Transverse colon (tissue), 4 donors: ENCODE measurements around the gene TBC1D8. TPM values are rescaled to one million over a fixed set of nuclear protein-coding genes. Genes with fewer than 3 reads are reported as not detected.

ENCODE experiments used
- DNase-seq: peaks from one replicate; pipeline ENCODE4 v3.0.0-alpha.2; 2019
- H3K27ac ChIP-seq, 4 donors: fragments of 200-600 bp; sonication (generic); 2 replicates each; pipeline ENCODE4 v1.5.1; 2016 to 2018; ENCODE audit warnings: inconsistent platforms in 4 of 4
- H3K27me3 ChIP-seq: fragments of 200-600 bp; sonication (generic); 2 replicates; pipeline ENCODE4 v1.5.1; 2017; ENCODE audit warnings: inconsistent platforms
- H3K36me3 ChIP-seq, 4 donors: fragments of 200-600 bp; sonication (generic); 2 replicates each; pipeline ENCODE4 v1.5.1; 2017 to 2019; ENCODE audit warnings: inconsistent platforms in 4 of 4
- H3K4me1 ChIP-seq, 4 donors: fragments of 200-600 bp; sonication (generic); 2 replicates each; pipeline ENCODE4 v1.5.1; 2017 to 2020; ENCODE audit warnings: inconsistent platforms in 4 of 4
- H3K4me3 ChIP-seq, 4 donors: fragments of 200-600 bp; sonication (generic); 1 replicate in 1 of 4; 2 replicates in 3 of 4; pipeline versions ENCODE4 v1.5.1 to v1.6.1; 2017 to 2019; ENCODE audit warnings: inconsistent platforms in 4 of 4
- H3K9me3 ChIP-seq, 2 donors: fragments of 200-600 bp; sonication (generic); 2 replicates each; pipeline ENCODE4 v1.5.1; 2017 to 2019; ENCODE audit warnings: inconsistent platforms in 2 of 2
- CTCF ChIP-seq, 5 experiments: fragments of 200-600 bp in 3 of 5; fragments of 450-650 bp in 2 of 5; sonication (generic) in 3 of 5; IDR thresholded peaks; 1 replicate in 2 of 5; 2 replicates in 3 of 5; pipeline ENCODE4 v1.5.1; 2016 to 2017; ENCODE audit warnings: antibody characterized with exemption in 5 of 5, inconsistent platforms in 3 of 5, mild to moderate bottlenecking in 2 of 5, moderate library complexity in 1 of 5
- EP300 ChIP-seq: sonication (generic); formaldehyde crosslinking; IDR thresholded peaks from one replicate; pipeline ENCODE4 v1.6.1; 2017; ENCODE audit warnings: antibody characterized with exemption, low read depth
- POLR2A ChIP-seq: fragments of 450-650 bp; IDR thresholded peaks from one replicate; pipeline ENCODE4 v1.6.1; 2016; ENCODE audit warnings: antibody characterized with exemption, mild to moderate bottlenecking, moderate library complexity
- POLR2AphosphoS5 ChIP-seq, 3 donors: sonication (generic); formaldehyde crosslinking; IDR thresholded peaks; one replicate each; pipeline ENCODE4 v1.6.1; 2016; ENCODE audit warnings: antibody characterized with exemption in 3 of 3
- WGBS, 2 donors: methylation state at CpG; one replicate each; pipeline ENCODE4 v1.1.5; 2018; ENCODE audit warnings: low coverage in 1 of 2; 5-methylcytosine and 5-hydroxymethylcytosine counted together
- in situ Hi-C, 4 donors: fragments of 200-750 bp; cut with MboI; loops; one replicate each; pipeline versions ENCODE4 v1.15.0 to v1.15.1; 2017; ENCODE audit warnings: low sequenced_read_pairs in 3 of 4, low pct_ligation_motif_present in 1 of 4, low pct_unique_long_range_greater_than_20kb in 1 of 4
- intact Hi-C: fragments of 100-400 bp; cut with DNase I; formaldehyde crosslinking; loops from one replicate; pipeline ENCODE4 v1.15.1; 2023; ENCODE audit warnings: low total_unique reads
- total RNA-seq, 4 donors: library from RNA; depleted of rRNA; stranded (reverse); fragments of >200 nt; gene quantifications; one replicate each; pipeline ENCODE4 v1.1.0, GENCODE V29; 2016

The TBC1D8 gene
- total RNA-seq, 4 donors from 2014 or later = 26.5 to 232 (median 88.4) TPM

GRCh38 chr2:100987536-100987935 is 163.6 kb downstream of the TBC1D8 start:
- Histone ChIP-seq H3K36me3 (no peaks in the 10 kb centered on the region), H3K9me3 (no peaks in the 10 kb centered on the region), H3K4me1 (no peaks in the 10 kb centered on the region), H3K27ac (no peak overlapping the region), H3K27me3 (no peaks in the 10 kb centered on the region), H3K4me3 (no peak overlapping the region)
- intact Hi-C loops = loop anchor here (5.0 kb wide), 1 partner anchor 380 kb away; no protein-coding TSS in a partner anchor
- TF ChIP-seq POLR2A = no peak
- no peak for TF ChIP-seq POLR2AphosphoS5 (IDR thresholded peaks at IDR 0.05)
- no peak for TF ChIP-seq EP300
- TF ChIP-seq CTCF (IDR thresholded peaks at IDR 0.05) = no peak
- in situ Hi-C loops = loop anchor here in 3 of 4 donors (10.0 to 25.0 kb wide), 4 partner anchors 253 to 383 kb away; no protein-coding TSS in a partner anchor
- no peak for DNase-seq
- 90 to 92% methylated on average over 2 to 3 of the region's 3 CpGs for WGBS, 2 donors

DNA sequence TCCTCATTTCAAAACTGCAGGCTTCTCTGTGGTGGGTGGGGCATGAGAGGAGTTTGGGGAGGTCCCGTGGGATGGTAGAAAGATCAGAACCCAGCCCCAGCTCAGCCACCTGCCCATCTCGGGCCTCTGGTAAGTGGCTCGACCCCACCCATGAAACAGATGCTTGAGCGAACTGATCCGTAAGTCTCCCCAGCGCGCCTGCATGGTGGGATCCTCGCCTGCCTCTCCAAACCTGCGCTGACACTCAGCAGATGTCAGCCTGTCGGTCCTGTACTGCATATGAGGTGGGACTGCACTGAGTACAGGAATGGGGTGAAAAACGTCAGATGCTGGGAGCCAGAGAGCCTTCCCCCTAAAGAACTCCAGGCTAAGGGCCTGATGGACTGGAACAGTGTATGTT is 165.0 kb downstream of the TBC1D8 start:
- in situ Hi-C loops = loop anchor here in 3 of 4 donors (10.0 to 25.0 kb wide), 4 partner anchors 251 to 381 kb away; no protein-coding TSS in a partner anchor
- 91% methylated on average over 11 of the region's 11 CpGs; no CpG with 5 or more reads in 1 of the 2 donors for WGBS, 2 donors
- DNase-seq = no peak
- H3K4me3 ChIP-seq = no peak overlapping the region
- no peaks in the 10 kb centered on the region for H3K36me3 ChIP-seq
- H3K4me1 ChIP-seq = no peaks in the 10 kb centered on the region
- intact Hi-C loops = loop anchor here (5.0 kb wide), 1 partner anchor 379 kb away; no protein-coding TSS in a partner anchor
- no peaks in the 10 kb centered on the region for H3K27me3 ChIP-seq
- no peak for TF ChIP-seq EP300
- TF ChIP-seq CTCF (IDR thresholded peaks at IDR 0.05) = no peak
- no peak for TF ChIP-seq POLR2A
- no peak for TF ChIP-seq POLR2AphosphoS5 (IDR thresholded peaks at IDR 0.05)
- H3K27ac ChIP-seq = no peak overlapping the region
- no peaks in the 10 kb centered on the region for H3K9me3 ChIP-seq

DNA sequence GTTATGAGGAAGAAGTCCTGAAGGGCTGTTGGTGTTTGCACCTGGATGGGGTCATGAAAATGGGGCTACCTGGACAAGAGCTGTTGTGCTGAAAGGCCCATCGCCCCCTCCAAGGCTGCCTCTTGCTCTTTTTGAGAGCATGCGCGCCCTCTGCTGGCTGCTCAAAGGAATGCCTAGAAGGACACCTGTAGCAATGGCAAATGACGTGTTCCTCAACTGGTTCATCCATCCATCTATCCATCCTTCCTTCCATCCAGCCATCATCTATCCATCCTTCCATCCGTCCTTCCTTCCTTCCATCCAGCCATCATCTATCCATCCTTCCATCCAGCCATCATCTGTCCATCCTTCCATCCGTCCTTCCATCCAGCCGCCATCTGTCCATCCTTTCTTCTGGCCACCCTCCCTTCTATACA is 166.3 kb downstream of the TBC1D8 start:
- H3K27ac ChIP-seq = no peak overlapping the region
- TF ChIP-seq CTCF (IDR thresholded peaks at IDR 0.05) (peak; percentile 87 to 92 (median 90)), POLR2A (no peak), EP300 (no peak), POLR2AphosphoS5 (IDR thresholded peaks at IDR 0.05) (no peak)
- H3K27me3 ChIP-seq = no peaks in the 10 kb centered on the region
- no peak overlapping the region for H3K4me3 ChIP-seq
- peak; percentile 77 for DNase-seq
- H3K9me3 ChIP-seq = no peaks in the 10 kb centered on the region
- H3K4me1 ChIP-seq = no peaks in the 10 kb centered on the region
- no peaks in the 10 kb centered on the region for H3K36me3 ChIP-seq
- WGBS, 2 donors = 29 to 50% methylated on average over 4 to 7 of the region's 7 CpGs
- intact Hi-C loops = loop anchor here (5.0 kb wide), 3 partner anchors 158 to 378 kb away; no protein-coding TSS in a partner anchor
- in situ Hi-C loops = loop anchor here (5.0 to 25.0 kb wide), 5 partner anchors 250 to 380 kb away; no protein-coding TSS in a partner anchor

DNA sequence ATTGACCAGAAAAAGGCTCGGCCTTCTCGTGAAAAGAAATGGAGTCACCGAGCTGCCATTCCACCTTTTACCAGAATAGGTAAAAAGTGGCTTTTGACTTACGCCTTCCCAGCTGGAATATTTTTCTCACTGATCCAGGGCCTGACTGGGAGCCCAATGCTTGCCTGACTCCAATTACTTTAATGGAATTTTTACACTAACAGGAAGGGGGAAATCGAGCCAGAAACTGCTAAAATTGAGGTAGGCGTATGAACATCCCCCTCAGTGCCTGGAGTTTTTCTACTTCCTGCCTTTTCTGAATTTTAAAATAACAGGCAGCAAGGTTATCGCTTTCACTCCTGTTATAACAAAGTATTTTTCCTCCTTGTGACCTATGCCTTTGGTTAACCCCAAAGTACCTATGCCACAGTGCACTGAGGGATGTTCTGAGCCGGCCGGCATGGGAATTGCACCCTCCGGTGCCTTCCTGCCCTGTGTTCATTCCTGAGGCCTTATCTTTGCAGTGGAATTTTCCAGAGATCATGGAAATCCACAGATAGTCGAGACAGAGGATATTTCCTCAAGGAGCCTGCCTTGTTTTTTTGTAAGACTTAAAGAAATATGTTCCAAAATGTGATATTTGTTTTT is 167.4 kb downstream of the TBC1D8 start:
- in situ Hi-C loops = loop anchor here (5.0 to 25.0 kb wide), 5 partner anchors 249 to 379 kb away; no protein-coding TSS in a partner anchor
- 76 to 78% methylated on average over 7 to 11 of the region's 11 CpGs for WGBS, 2 donors
- Histone ChIP-seq H3K36me3 (no peaks in the 10 kb centered on the region), H3K27ac (no peak overlapping the region), H3K9me3 (no peaks in the 10 kb centered on the region), H3K27me3 (no peaks in the 10 kb centered on the region), H3K4me1 (no peaks in the 10 kb centered on the region), H3K4me3 (no peak overlapping the region)
- intact Hi-C loops = loop anchor here (5.0 kb wide), 2 partner anchors 156 to 251 kb away; no protein-coding TSS in a partner anchor
- TF ChIP-seq POLR2AphosphoS5 (IDR thresholded peaks at IDR 0.05) (no peak), POLR2A (no peak), EP300 (no peak), CTCF (IDR thresholded peaks at IDR 0.05) (no peak)
- no peak for DNase-seq
